ENCODE measurements around the gene HCAR2.
A peak's percentile ranks its signal among the peaks of the same experiment; 100 is the strongest.
"Not testable (repeated sequence)": the region's sequence is repeated elsewhere in the genome, so short reads cannot be mapped to it uniquely, and the experiment has no call there.

The HCAR2 gene

GRCh38 chr12:122684297-122684813, 18.8 kb downstream of the HCAR2 start:
- H3K36me3 ChIP-seq (replicated peaks in 1 of 2; ENCODE audit: control insufficient read depth in 2 of 2, insufficient read depth in 2 of 2, low read length in 2 of 2): no peaks in the 10 kb centered on the region
- no peak overlapping the region for H3K23ac ChIP-seq (ENCODE audit: low read depth, low read length, poor library complexity)
- no peak overlapping the region for H2BK12ac ChIP-seq (ENCODE audit: low read length)
- H4K91ac ChIP-seq (ENCODE audit: low read depth, low read length, poor library complexity): no peak overlapping the region
- H3K4me2 ChIP-seq (ENCODE audit: insufficient read depth, low read length, poor library complexity, severe bottlenecking): no peak overlapping the region
- no peak overlapping the region for H3K27ac ChIP-seq (replicated peaks; ENCODE audit: low read length)
- no peak overlapping the region for H2BK120ac ChIP-seq (ENCODE audit: low read depth, low read length)
- no peak overlapping the region for H3K9ac ChIP-seq (ENCODE audit: low read depth, low read length, poor library complexity)
- no peak overlapping the region for H3K18ac ChIP-seq (ENCODE audit: low read length)
- no peak overlapping the region for H2AK5ac ChIP-seq (ENCODE audit: low read depth, low read length)
- H3K9me3 ChIP-seq (replicated peaks in 1 of 2; ENCODE audit: control insufficient read depth in 2 of 2, insufficient read depth in 1 of 2, low read depth in 1 of 2, low read length in 2 of 2): no peaks in the 10 kb centered on the region
- H3K14ac ChIP-seq (ENCODE audit: low read length): no peak overlapping the region
- no peak for DNase-seq (ENCODE audit: low spot score)
- H4K8ac ChIP-seq (ENCODE audit: low read depth, low read length): no peak overlapping the region
- H2BK5ac ChIP-seq (ENCODE audit: low read length): no peak overlapping the region
- no peak overlapping the region for H2BK15ac ChIP-seq (ENCODE audit: low read length)
- no peak overlapping the region for H3K4me3 ChIP-seq (ENCODE audit: low read length in 2 of 2)
- no CpG with 5 or more reads among the region's 5 CpGs for WGBS, 2 donors (ENCODE audit: extremely low coverage in 2 of 2, insufficient read length in 2 of 2, insufficient replicate concordance in 1 of 2)
- H3K79me1 ChIP-seq (ENCODE audit: low read depth, low read length): no peaks in the 10 kb centered on the region
- no peaks in the 10 kb centered on the region for H3K27me3 ChIP-seq (ENCODE audit: control insufficient read depth in 3 of 3, insufficient read depth in 3 of 3, low read depth in 1 of 3, low read length in 3 of 3)
- no peaks in the 10 kb centered on the region for H3K4me1 ChIP-seq (ENCODE audit: control insufficient read depth in 2 of 2, insufficient read depth in 1 of 2, low read depth in 1 of 2, low read length in 2 of 2)
- H2AFZ ChIP-seq (ENCODE audit: low read length): peak overlapping the region; percentile 51
- no peak overlapping the region for H3K4ac ChIP-seq (ENCODE audit: low read length)

- Histone ChIP-seq H3K18ac (ENCODE audit: low read length) (no peak overlapping the region), H3K4ac (ENCODE audit: low read length) (no peak overlapping the region), H3K9me3 (replicated peaks in 1 of 2; ENCODE audit: control insufficient read depth in 2 of 2, insufficient read depth in 1 of 2, low read depth in 1 of 2, low read length in 2 of 2) (no peaks in the 10 kb centered on the region), H3K4me1 (ENCODE audit: control insufficient read depth in 2 of 2, insufficient read depth in 1 of 2, low read depth in 1 of 2, low read length in 2 of 2) (no peaks in the 10 kb centered on the region), H4K8ac (ENCODE audit: low read depth, low read length) (no peak overlapping the region), H3K9ac (ENCODE audit: low read depth, low read length, poor library complexity) (no peak overlapping the region), H2BK15ac (ENCODE audit: low read length) (no peak overlapping the region), H2BK120ac (ENCODE audit: low read depth, low read length) (no peak overlapping the region), H4K91ac (ENCODE audit: low read depth, low read length, poor library complexity) (no peak overlapping the region), H3K27me3 (ENCODE audit: control insufficient read depth in 3 of 3, insufficient read depth in 3 of 3, low read depth in 1 of 3, low read length in 3 of 3) (no peaks in the 10 kb centered on the region), H2AK5ac (ENCODE audit: low read depth, low read length) (no peak overlapping the region), H2BK12ac (ENCODE audit: low read length) (no peak overlapping the region), H3K36me3 (replicated peaks in 1 of 2; ENCODE audit: control insufficient read depth in 2 of 2, insufficient read depth in 2 of 2, low read length in 2 of 2) (no peaks in the 10 kb centered on the region), H3K23ac (ENCODE audit: low read depth, low read length, poor library complexity) (no peak overlapping the region), H2AFZ (ENCODE audit: low read length) (no peak overlapping the region), H3K4me2 (ENCODE audit: insufficient read depth, low read length, poor library complexity, severe bottlenecking) (no peak overlapping the region), H3K79me1 (ENCODE audit: low read depth, low read length) (no peaks in the 10 kb centered on the region), H3K4me3 (ENCODE audit: low read length in 2 of 2) (no peak overlapping the region), H3K27ac (replicated peaks; ENCODE audit: low read length) (no peak overlapping the region), H2BK5ac (ENCODE audit: low read length) (no peak overlapping the region), H3K14ac (ENCODE audit: low read length) (no peak overlapping the region)
- DNase-seq (ENCODE audit: low spot score): no peak
- WGBS, 2 donors (ENCODE audit: extremely low coverage in 2 of 2, insufficient read length in 2 of 2, insufficient replicate concordance in 1 of 2): no CpG with 5 or more reads among the region's 4 CpGs
These were observed 21.3 kb downstream of the HCAR2 start for GRCh38 chr12:122681814-122682213.

GRCh38 chr12:122680989-122681388, 22.2 kb downstream of the HCAR2 start:
- not testable (repeated sequence) for H3K4ac ChIP-seq (ENCODE audit: low read length); H2BK12ac ChIP-seq (ENCODE audit: low read length); H3K27ac ChIP-seq (replicated peaks; ENCODE audit: low read length); H3K23ac ChIP-seq (ENCODE audit: low read depth, low read length, poor library complexity); H4K8ac ChIP-seq (ENCODE audit: low read depth, low read length); H2BK15ac ChIP-seq (ENCODE audit: low read length); H3K9me3 ChIP-seq (replicated peaks in 1 of 2; ENCODE audit: control insufficient read depth in 2 of 2, insufficient read depth in 1 of 2, low read depth in 1 of 2, low read length in 2 of 2); H3K4me1 ChIP-seq (ENCODE audit: control insufficient read depth in 2 of 2, insufficient read depth in 1 of 2, low read depth in 1 of 2, low read length in 2 of 2); H3K4me2 ChIP-seq (ENCODE audit: insufficient read depth, low read length, poor library complexity, severe bottlenecking); H3K14ac ChIP-seq (ENCODE audit: low read length); H4K91ac ChIP-seq (ENCODE audit: low read depth, low read length, poor library complexity); DNase-seq (ENCODE audit: low spot score); H2AK5ac ChIP-seq (ENCODE audit: low read depth, low read length); H3K4me3 ChIP-seq (ENCODE audit: low read length in 2 of 2); H3K27me3 ChIP-seq (ENCODE audit: control insufficient read depth in 3 of 3, insufficient read depth in 3 of 3, low read depth in 1 of 3, low read length in 3 of 3); H3K79me1 ChIP-seq (ENCODE audit: low read depth, low read length); H2AFZ ChIP-seq (ENCODE audit: low read length); H2BK5ac ChIP-seq (ENCODE audit: low read length); H3K9ac ChIP-seq (ENCODE audit: low read depth, low read length, poor library complexity); H3K36me3 ChIP-seq (replicated peaks in 1 of 2; ENCODE audit: control insufficient read depth in 2 of 2, insufficient read depth in 2 of 2, low read length in 2 of 2); H3K18ac ChIP-seq (ENCODE audit: low read length); H2BK120ac ChIP-seq (ENCODE audit: low read depth, low read length)
- WGBS, 2 donors (ENCODE audit: extremely low coverage in 2 of 2, insufficient read length in 2 of 2, insufficient replicate concordance in 1 of 2): no CpG with 5 or more reads among the region's 6 CpGs

- WGBS, 2 donors (ENCODE audit: extremely low coverage in 2 of 2, insufficient read length in 2 of 2, insufficient replicate concordance in 1 of 2): no CpG with 5 or more reads among the region's 32 CpGs
- H3K36me3 ChIP-seq (replicated peaks in 1 of 2; ENCODE audit: control insufficient read depth in 2 of 2, insufficient read depth in 2 of 2, low read length in 2 of 2); DNase-seq (ENCODE audit: low spot score); H3K4me2 ChIP-seq (ENCODE audit: insufficient read depth, low read length, poor library complexity, severe bottlenecking); H2BK15ac ChIP-seq (ENCODE audit: low read length); H3K4me1 ChIP-seq (ENCODE audit: control insufficient read depth in 2 of 2, insufficient read depth in 1 of 2, low read depth in 1 of 2, low read length in 2 of 2); H3K27ac ChIP-seq (replicated peaks; ENCODE audit: low read length); H3K27me3 ChIP-seq (ENCODE audit: control insufficient read depth in 3 of 3, insufficient read depth in 3 of 3, low read depth in 1 of 3, low read length in 3 of 3); H2AK5ac ChIP-seq (ENCODE audit: low read depth, low read length); H3K4ac ChIP-seq (ENCODE audit: low read length); H3K9me3 ChIP-seq (replicated peaks in 1 of 2; ENCODE audit: control insufficient read depth in 2 of 2, insufficient read depth in 1 of 2, low read depth in 1 of 2, low read length in 2 of 2); H3K18ac ChIP-seq (ENCODE audit: low read length); H2BK12ac ChIP-seq (ENCODE audit: low read length); H3K14ac ChIP-seq (ENCODE audit: low read length); H4K8ac ChIP-seq (ENCODE audit: low read depth, low read length); H3K79me1 ChIP-seq (ENCODE audit: low read depth, low read length); H2AFZ ChIP-seq (ENCODE audit: low read length); H2BK5ac ChIP-seq (ENCODE audit: low read length); H4K91ac ChIP-seq (ENCODE audit: low read depth, low read length, poor library complexity); H2BK120ac ChIP-seq (ENCODE audit: low read depth, low read length); H3K9ac ChIP-seq (ENCODE audit: low read depth, low read length, poor library complexity); H3K23ac ChIP-seq (ENCODE audit: low read depth, low read length, poor library complexity); H3K4me3 ChIP-seq (ENCODE audit: low read length in 2 of 2): not testable (repeated sequence)
These were observed 26.4 kb downstream of the HCAR2 start for GRCh38 chr12:122676781-122677180.
